ENCODE results near the gene PEX26. TPM values are rescaled to one million over a fixed set of nuclear protein-coding genes. Genes with fewer than 3 reads are reported as not detected.

The PEX26 gene
- total and polyA plus RNA-seq, 2 donors (not counting 3 experiments of a cell fraction or from before 2014, with no cell fraction given) = 25.6 to 44.4 TPM

GRCh38 chr22:18130699-18131429 lies 53.1 kb downstream of the PEX26 start:
- Histone ChIP-seq H3K36me3 (ENCODE audit: control insufficient read depth in 2 of 2, extremely low read depth in 1 of 2, insufficient read depth in 2 of 2, low read length in 2 of 2) (no peaks in the 10 kb centered on the region), H3K9me3 (replicated peaks; ENCODE audit: control insufficient read depth, insufficient read depth, low read length) (no peaks in the 10 kb centered on the region), H3K27me3 (ENCODE audit: control insufficient read depth in 2 of 2, insufficient read depth in 2 of 2, low read length in 2 of 2) (no peaks in the 10 kb centered on the region), H4K20me1 (replicated peaks; ENCODE audit: control insufficient read depth, extremely low read depth, insufficient read depth, low read length) (no peaks in the 10 kb centered on the region), H3K4me1 (ENCODE audit: control insufficient read depth, extremely low read depth, insufficient read depth, low read length) (no peaks in the 10 kb centered on the region), H3K9ac (replicated peaks; ENCODE audit: extremely low read depth, insufficient read depth, low read length) (no peak overlapping the region), H3K9me1 (replicated peaks; ENCODE audit: control insufficient read depth, extremely low read depth, insufficient read depth, low read length) (no peaks in the 10 kb centered on the region), H3K79me2 (ENCODE audit: control insufficient read depth, insufficient read depth, low read length) (no peaks in the 10 kb centered on the region), H3K4me2 (ENCODE audit: insufficient read depth, low read length) (no peak overlapping the region), H3K4me3 (replicated peaks in 1 of 3; ENCODE audit: insufficient read depth in 1 of 3, low read depth in 1 of 3, low read length in 3 of 3) (no peak overlapping the region), H2AFZ (ENCODE audit: low read depth, low read length) (no peak overlapping the region), H3K27ac (ENCODE audit: insufficient read depth, low read depth, low read length) (no peak overlapping the region)
- no TSS peak for BruUV-seq (replicated peaks)
- dilution Hi-C loops (cut with MboI; ENCODE audit: extremely low pct_ligation_motif_present, low sequenced_read_pairs) (no loop called here), intact Hi-C loops (cut with micrococcal nuclease) (no loop called here)
- ChIA-PET CTCF (interaction anchor here (0.6 to 0.8 kb wide), 2 partner anchors 11 to 1380 kb away, joined by 3 read pairs; no protein-coding TSS in a partner anchor), POLR2A (no interaction called here)
- TF ChIP-seq JUN (IDR thresholded peaks at IDR 0.05; ENCODE audit: borderline replicate concordance, insufficient read depth, insufficient read length, low read depth) (no peak), POLR2AphosphoS5 (IDR thresholded peaks at IDR 0.05; ENCODE audit: insufficient read depth, low read depth, low read length) (no peak), MAX (IDR thresholded peaks at IDR 0.05; ENCODE audit: insufficient read depth, insufficient read length) (no peak)
- DNase-seq (ENCODE audit: low read depth, low spot score) (no peak), FAIRE-seq (no peak)

- Histone ChIP-seq H3K27me3 (ENCODE audit: control insufficient read depth in 2 of 2, insufficient read depth in 2 of 2, low read length in 2 of 2) (no peaks in the 10 kb centered on the region), H3K79me2 (ENCODE audit: control insufficient read depth, insufficient read depth, low read length) (no peaks in the 10 kb centered on the region), H3K36me3 (ENCODE audit: control insufficient read depth in 2 of 2, extremely low read depth in 1 of 2, insufficient read depth in 2 of 2, low read length in 2 of 2) (no peaks in the 10 kb centered on the region), H3K9me1 (replicated peaks; ENCODE audit: control insufficient read depth, extremely low read depth, insufficient read depth, low read length) (no peaks in the 10 kb centered on the region), H3K27ac (ENCODE audit: insufficient read depth, low read depth, low read length) (no peak overlapping the region), H3K4me3 (replicated peaks in 1 of 3; ENCODE audit: insufficient read depth in 1 of 3, low read depth in 1 of 3, low read length in 3 of 3) (no peak overlapping the region), H3K9me3 (replicated peaks; ENCODE audit: control insufficient read depth, insufficient read depth, low read length) (no peaks in the 10 kb centered on the region), H4K20me1 (replicated peaks; ENCODE audit: control insufficient read depth, extremely low read depth, insufficient read depth, low read length) (no peaks in the 10 kb centered on the region), H3K9ac (replicated peaks; ENCODE audit: extremely low read depth, insufficient read depth, low read length) (no peak overlapping the region), H3K4me2 (ENCODE audit: insufficient read depth, low read length) (no peak overlapping the region), H2AFZ (ENCODE audit: low read depth, low read length) (no peak overlapping the region), H3K4me1 (ENCODE audit: control insufficient read depth, extremely low read depth, insufficient read depth, low read length) (peaks cover 1% of the 10 kb centered on the region)
- no peak for DNase-seq (ENCODE audit: low read depth, low spot score)
- ChIA-PET CTCF (interaction anchor here (0.6 kb wide), 1 partner anchor 17 kb away, joined by 5 read pairs; the partner anchor contains the start of gene USP18), POLR2A (interaction anchor here (0.7 kb wide), 1 partner anchor 55 kb away, joined by 3 read pairs; the partner anchor contains the start of gene PEX26)
- intact Hi-C loops (cut with micrococcal nuclease) = no loop called here
- FAIRE-seq = no peak
- BruUV-seq (replicated peaks) = no TSS peak
- dilution Hi-C loops (cut with MboI; ENCODE audit: extremely low pct_ligation_motif_present, low sequenced_read_pairs) = no loop called here
- TF ChIP-seq MYC (IDR thresholded peaks at IDR 0.05; ENCODE audit: low read depth, low read length) (no peak), POLR2A (IDR thresholded peaks at IDR 0.05; ENCODE audit: low read depth, low read length) (no peak), POLR2AphosphoS5 (IDR thresholded peaks at IDR 0.05; ENCODE audit: insufficient read depth, low read depth, low read length) (no peak)
Observed at GRCh38 chr22:18133452-18133851, 55.7 kb downstream of the PEX26 start.

Data from endothelial cell of umbilical vein (primary cell).